ENCODE measurements around the gene ATAD1. TPM values are rescaled to one million over a fixed set of nuclear protein-coding genes. Genes with fewer than 3 reads are reported as not detected.

Gene ATAD1
- total and polyA plus RNA-seq, 2 of the 4 experiments (the other 2 are of a cell fraction) = 12.7 to 21.9 TPM

- H2AK5ac ChIP-seq (ENCODE audit: low read depth, low read length) = no peak overlapping the region
- H3K9me3 ChIP-seq (ENCODE audit: control insufficient read depth, insufficient read depth, low read length) = no peaks in the 10 kb centered on the region
- H3K36me3 ChIP-seq (ENCODE audit: control insufficient read depth, insufficient read depth, low read length) = no peaks in the 10 kb centered on the region
- peak overlapping the region; percentile 79; the same call in 1 of the 2 replicates for H3K56ac ChIP-seq (ENCODE audit: extremely low read depth, insufficient read depth, low read length)
- POLR2A ChIA-PET (ENCODE audit: unreplicated experiment) = no interaction called here
- H2BK120ac ChIP-seq (ENCODE audit: low read depth, low read length) = no peak overlapping the region
- no peak overlapping the region; the same call in none of the 2 replicates for H3K27ac ChIP-seq (ENCODE audit: insufficient read depth, low read length)
- in situ Hi-C loops (cut with MboI; ENCODE audit: low sequenced_read_pairs) = no loop called here
- H3K14ac ChIP-seq (replicated peaks; ENCODE audit: low read depth, low read length) = peak overlapping the region; percentile 82
- H2AK9ac ChIP-seq (replicated peaks; ENCODE audit: low read depth, low read length, poor library complexity) = no peak overlapping the region
- H4K91ac ChIP-seq (ENCODE audit: insufficient read depth, low read depth, low read length) = no peak overlapping the region
- H3K79me1 ChIP-seq (ENCODE audit: low read depth in 1 of 2, low read length in 2 of 2) = peaks cover 0 to 10% of the 10 kb centered on the region in 2 experiments; a peak in 2 of 4 replicates
- no peak for ATAC-seq (ENCODE audit: low read depth)
- H4K5ac ChIP-seq (ENCODE audit: low read depth, low read length) = no peak overlapping the region; the same call in 1 of the 2 replicates
- intact Hi-C loops (cut with micrococcal nuclease) = loop anchor here (5.0 to 10.0 kb wide), 3 partner anchors 97 to 409 kb away; no protein-coding TSS in a partner anchor
- BruUV-seq (replicated peaks) = TSS peak; percentile 16
- H2BK20ac ChIP-seq (ENCODE audit: low read depth, low read length) = no peak overlapping the region; the same call in 1 of the 2 replicates
- CTCF ChIA-PET = interaction anchor here (0.5 to 1.0 kb wide), 2 partner anchors 524 to 537 kb away, joined by 3 read pairs; no protein-coding TSS in a partner anchor
- no peak overlapping the region for H2BK15ac ChIP-seq (ENCODE audit: low read depth, low read length)
- H3K27me3 ChIP-seq (ENCODE audit: control insufficient read depth, insufficient read depth, low read length) = no peaks in the 10 kb centered on the region
- no peak overlapping the region for H2AFZ ChIP-seq (replicated peaks; ENCODE audit: low read length, poor library complexity)
- 0 out of 2 replicates have a peak, but pooled peaks cover 1% of the 10 kb centered on the region for H3K4me1 ChIP-seq (ENCODE audit: control insufficient read depth, insufficient read depth, low read length)
- peak overlapping the region; percentile 40; the same call in 1 of the 2 replicates for H3K18ac ChIP-seq (ENCODE audit: low read depth, low read length)
- no peak overlapping the region; a peak in 2 of 4 replicates for H4K8ac ChIP-seq (ENCODE audit: low read depth in 2 of 2, low read length in 2 of 2)
- 10% methylated on average over 2 of the region's 4 CpGs; no CpG with 5 or more reads in 1 of the 2 experiments for WGBS, 2 experiments (ENCODE audit: extremely low coverage in 2 of 2, insufficient read length in 1 of 2)
- no peaks in the 10 kb centered on the region for H3K9me1 ChIP-seq (ENCODE audit: insufficient read depth, low read length)
- H2BK5ac ChIP-seq (ENCODE audit: low read depth, low read length, poor library complexity, severe bottlenecking) = peak overlapping the region; percentile 91
- H3K4ac ChIP-seq (ENCODE audit: low read depth, low read length) = peak overlapping the region; percentile 5; the same call in 1 of the 2 replicates
- dilution Hi-C loops (cut with HindIII; ENCODE audit: low sequenced_read_pairs, unreplicated experiment) = no loop called here
- no peak for DNase-seq
- H3K23ac ChIP-seq (ENCODE audit: low read depth, low read length) = peak overlapping the region; percentile 94
- peak overlapping the region; percentile 100; the same call in 1 of the 2 replicates for H3K9ac ChIP-seq (ENCODE audit: low read depth, low read length)
- peak overlapping the region; percentile 97; the same call in 1 of the 2 replicates for H3K4me2 ChIP-seq (ENCODE audit: low read depth, low read length)
- peaks cover 50% of the 10 kb centered on the region; the same call in 1 of the 2 replicates for H4K20me1 ChIP-seq (ENCODE audit: insufficient read depth, low read length)
- H3K4me3 ChIP-seq (ENCODE audit: insufficient read depth, low read depth, low read length) = peak overlapping the region; percentile 73
- TF ChIP-seq CHD1 (IDR thresholded peaks at IDR 0.05; ENCODE audit: low read depth, low read length) = no peak
- no peak for TF ChIP-seq MAZ (IDR thresholded peaks at IDR 0.05; ENCODE audit: borderline replicate concordance, low read depth, low read length)
- TF ChIP-seq BHLHE40 (IDR thresholded peaks at IDR 0.05; ENCODE audit: low read depth, low read length) = no peak
- no peak for TF ChIP-seq RFX5 (IDR thresholded peaks at IDR 0.05; ENCODE audit: low read depth, low read length)
- TF ChIP-seq MAFK (IDR thresholded peaks at IDR 0.05; ENCODE audit: low read depth, low read length) = no peak
- TF ChIP-seq NFE2L2 (IDR thresholded peaks at IDR 0.05; ENCODE audit: low read depth, low read length) = no peak
- TF ChIP-seq CTCF (conservative IDR thresholded peaks at IDR 0.05; ENCODE audit: low read depth, low read length) = no peak
- no peak for TF ChIP-seq RCOR1 (IDR thresholded peaks at IDR 0.05; ENCODE audit: insufficient replicate concordance, low read length)
- no peak for TF ChIP-seq RAD21 (IDR thresholded peaks at IDR 0.05; ENCODE audit: low read length)
- no peak for TF ChIP-seq MXI1 (IDR thresholded peaks at IDR 0.05; ENCODE audit: borderline replicate concordance, low read depth, low read length)
- no peak for TF ChIP-seq POLR2A (IDR thresholded peaks at IDR 0.05; ENCODE audit: low read depth, low read length)
- no peak for TF ChIP-seq SMC3 (IDR thresholded peaks at IDR 0.05; ENCODE audit: low read depth, low read length)
- no peak for TF ChIP-seq CEBPB (IDR thresholded peaks at IDR 0.05; ENCODE audit: low read depth, low read length)
- no peak for TF ChIP-seq USF2 (IDR thresholded peaks at IDR 0.05; ENCODE audit: low read depth, low read length)
Measured at GRCh38 chr10:87865241-87865881, 47.3 kb upstream of the ATAD1 start.

Data from IMR-90 (cell line).